Fibroblast of skin of right quadriceps (primary cell): ENCODE results near the gene EIF4B.
A peak's percentile ranks its signal among the peaks of the same experiment; 100 is the strongest.

Experiments used
- DNase-seq: peaks from one replicate; pipeline ENCODE4 v3.0.0-alpha.2; 2013

The EIF4B gene

GRCh38 chr12:53071591-53072551, 65.6 kb downstream of the EIF4B start:
- peak; percentile 63 for DNase-seq

GRCh38 chr12:53073881-53074280, 67.6 kb downstream of the EIF4B start:
- DNase-seq = no peak

GRCh38 chr12:53074283-53074998, 68.2 kb downstream of the EIF4B start:
- DNase-seq = no peak

- DNase-seq = no peak
These were observed 68.7 kb downstream of the EIF4B start for GRCh38 chr12:53074999-53075370.

GRCh38 chr12:53076461-53076860, 70.2 kb downstream of the EIF4B start:
- no peak for DNase-seq

- no peak for DNase-seq
These were observed 70.8 kb downstream of the EIF4B start for GRCh38 chr12:53077030-53077429.

GRCh38 chr12:53078425-53079225, 72.4 kb downstream of the EIF4B start:
- peak; percentile 32 for DNase-seq

GRCh38 chr12:53079226-53080117, 73.2 kb downstream of the EIF4B start, which contains the start of gene SPRYD3:
TSS of gene SPRYD3 (minus strand) at chr12:53079390. CDS start at chr12:53079333, 57 bp downstream.
- peak; percentile 97 for DNase-seq

- DNase-seq = no peak
These were observed 76.5 kb downstream of the EIF4B start for GRCh38 chr12:53082637-53083175.

GRCh38 chr12:53086361-53086760, 80.1 kb downstream of the EIF4B start:
- DNase-seq = no peak

GRCh38 chr12:53090105-53090504, 83.8 kb downstream of the EIF4B start:
- DNase-seq = no peak

- no peak for DNase-seq
These were observed 84.3 kb downstream of the EIF4B start for GRCh38 chr12:53090554-53090953.

- DNase-seq = no peak
These were observed 85.5 kb downstream of the EIF4B start for GRCh38 chr12:53091756-53092155.
